HG02885 (cell line): Measurements from ENCODE around the gene NYNRIN.

Experiments
- ATAC-seq: cut with Tn5 transposase; IDR thresholded peaks from one replicate; pipeline ENCODE4 v1.9.1; 2021; ENCODE audit warnings: mild to moderate bottlenecking; ENCODE audit not compliant: unreplicated experiment, poor library complexity

The NYNRIN gene

GRCh38 chr14:24429395-24430142, 30.8 kb downstream of the NYNRIN start, which contains the start of the genes CBLN3 and KHNYN:
Gene CBLN3 (minus strand): TSS chr14:24429668. CDS start chr14:24429054, 614 bp downstream.
Gene KHNYN (plus strand): TSS chr14:24429954. CDS start chr14:24430731, 777 bp downstream.
- ATAC-seq, result peak; percentile 87

GRCh38 chr14:24430143-24430681, 31.4 kb downstream of the NYNRIN start:
- peak; percentile 67 for ATAC-seq

GRCh38 chr14:24430682-24431568, 32.1 kb downstream of the NYNRIN start:
- ATAC-seq, result peak; percentile 30

GRCh38 chr14:24431569-24432258, 32.9 kb downstream of the NYNRIN start:
- ATAC-seq, result peak; percentile 58

GRCh38 chr14:24432259-24433131, 33.7 kb downstream of the NYNRIN start:
- ATAC-seq, result no peak

- no peak for ATAC-seq
Observed at GRCh38 chr14:24434036-24434435, 35.2 kb downstream of the NYNRIN start.

GRCh38 chr14:24434676-24435075, 35.9 kb downstream of the NYNRIN start:
- ATAC-seq, result no peak

- no peak for ATAC-seq
Observed at GRCh38 chr14:24435192-24435810, 36.5 kb downstream of the NYNRIN start.

GRCh38 chr14:24435998-24436354, 37.2 kb downstream of the NYNRIN start:
- ATAC-seq, result no peak

- ATAC-seq, result peak; percentile 51
Observed at GRCh38 chr14:24436355-24437019, 37.7 kb downstream of the NYNRIN start.

GRCh38 chr14:24437020-24437735, 38.4 kb downstream of the NYNRIN start:
- no peak for ATAC-seq

GRCh38 chr14:24437736-24438067, 38.9 kb downstream of the NYNRIN start:
- no peak for ATAC-seq

GRCh38 chr14:24438223-24439097, 39.7 kb downstream of the NYNRIN start:
- no peak for ATAC-seq

- no peak for ATAC-seq
Observed at GRCh38 chr14:24439257-24439656, 40.5 kb downstream of the NYNRIN start.

GRCh38 chr14:24439830-24440605, 41.2 kb downstream of the NYNRIN start:
- no peak for ATAC-seq
